Endodermal cell (in vitro differentiated cells): ENCODE data around the gene SMYD3. TPM values are rescaled to one million over a fixed set of nuclear protein-coding genes. Genes with fewer than 3 reads are reported as not detected.

Experiments used
- DNase-seq: peaks from one replicate; pipeline ENCODE4 v3.0.0-alpha.2; 2017
- H3K27ac ChIP-seq: 2 replicates; pipeline ENCODE4 v1.5.1; 2013; ENCODE audit warnings: mild to moderate bottlenecking, low read depth, low read length, moderate library complexity
- H3K27me3 ChIP-seq: 2 replicates; pipeline ENCODE4 v1.6.1; 2013; ENCODE audit warnings: mild to moderate bottlenecking, low read length, moderate library complexity; ENCODE audit not compliant: insufficient read depth, control insufficient read depth, poor library complexity, severe bottlenecking
- H3K36me3 ChIP-seq: 2 replicates; pipeline ENCODE4 v1.7.0; 2013; ENCODE audit warnings: mild to moderate bottlenecking, low read length, moderate library complexity; ENCODE audit not compliant: control insufficient read depth, insufficient read depth
- H3K4me1 ChIP-seq: one replicate; pipeline ENCODE4 v1.7.0; 2013; ENCODE audit warnings: low read length; ENCODE audit not compliant: control insufficient read depth, insufficient read depth
- H3K4me3 ChIP-seq: 2 replicates; pipeline ENCODE4 v1.5.1; 2013; ENCODE audit warnings: mild to moderate bottlenecking, low read length, moderate library complexity
- H3K9ac ChIP-seq: 2 replicates; pipeline ENCODE4 v1.6.1; 2013; ENCODE audit warnings: mild to moderate bottlenecking, low read length, moderate library complexity; ENCODE audit not compliant: poor library complexity, severe bottlenecking; ENCODE audit errors: extremely low read depth
- H3K9me3 ChIP-seq: 2 replicates; pipeline ENCODE4 v1.6.1; 2013; ENCODE audit warnings: mild to moderate bottlenecking, low read length, moderate library complexity; ENCODE audit not compliant: control insufficient read depth
- H3K27ac Mint-ChIP-seq: 2 replicates; pipeline ENCODE4 v1.8.0; 2020; ENCODE audit warnings: mixed read lengths
- H3K27me3 Mint-ChIP-seq: 2 replicates; pipeline ENCODE4 v1.8.0; 2021; ENCODE audit warnings: mild to moderate bottlenecking, mixed read lengths; ENCODE audit not compliant: insufficient read depth
- H3K36me3 Mint-ChIP-seq: 2 replicates; pipeline ENCODE4 v1.8.0; 2020; ENCODE audit warnings: low read depth, mixed read lengths
- H3K4me1 Mint-ChIP-seq: 2 replicates; pipeline ENCODE4 v1.8.0; 2020; ENCODE audit warnings: mixed read lengths
- H3K4me3 Mint-ChIP-seq: 2 replicates; pipeline ENCODE4 v1.8.0; 2020; ENCODE audit warnings: mild to moderate bottlenecking, moderate library complexity, mixed read lengths
- H3K9me3 Mint-ChIP-seq: 2 replicates; pipeline ENCODE4 v1.8.0; 2020; ENCODE audit warnings: mild to moderate bottlenecking, mixed read lengths
- CTCF ChIP-seq: fragments of 200-600 bp; sonication (generic); conservative IDR thresholded peaks from 2 replicates; pipeline ENCODE4 v1.5.0; 2021; ENCODE audit warnings: antibody characterized with exemption, mild to moderate bottlenecking
- WGBS, 2 experiments: methylation state at CpG; one replicate each; pipeline versions ENCODE4 v1.1.5 to v1.1.7; 2013; ENCODE audit warnings: missing lambda C conversion rate in 2 of 2, mixed read lengths in 1 of 2; ENCODE audit not compliant: insufficient coverage in 1 of 2, insufficient read length in 1 of 2; 5-methylcytosine and 5-hydroxymethylcytosine counted together
- total RNA-seq, 2 donors: library from RNA; stranded (reverse); fragmentation: NEBNext Ultra II Directional in 1 of 2; extraction: Animal tissue kit (Norgen Biotek cat#: 25700) in 1 of 2; gene quantifications; 2 replicates in 1 of 2; 3 replicates in 1 of 2; pipeline ENCODE4 v1.2.1, GENCODE V29; 2021

SMYD3 gene
- total RNA-seq, 2 donors from 2014 or later: 32.3 to 45.8 TPM

GRCh38 chr1:246355411-246356230 lies 151.5 kb downstream of the SMYD3 start:
- no peak overlapping the region for H3K4me3 Mint-ChIP-seq

GRCh38 chr1:246351721-246352120 lies 155.4 kb downstream of the SMYD3 start:
- 98% methylated on average over 3 of the region's 5 CpGs; no CpG with 5 or more reads in 1 of the 2 experiments for WGBS, 2 experiments
- no peak overlapping the region for H3K27ac Mint-ChIP-seq
- peaks cover 21% of the 10 kb centered on the region for H3K4me1 Mint-ChIP-seq
- Histone ChIP-seq H3K4me3 (no peak overlapping the region), H3K27me3 (no peaks in the 10 kb centered on the region), H3K36me3 (peaks cover 2% of the 10 kb centered on the region), H3K27ac (no peak overlapping the region), H3K9ac (no peak overlapping the region), H3K4me1 (no peaks in the 10 kb centered on the region), H3K9me3 (no peaks in the 10 kb centered on the region)
- H3K36me3 Mint-ChIP-seq: no peaks in the 10 kb centered on the region
- no peak for DNase-seq
- H3K27me3 Mint-ChIP-seq: no peaks in the 10 kb centered on the region
- no peak overlapping the region for H3K4me3 Mint-ChIP-seq
- TF ChIP-seq CTCF: no peak
- no peaks in the 10 kb centered on the region for H3K9me3 Mint-ChIP-seq

More at GRCh38 chr1:246355411-246356230, 151.5 kb downstream of the SMYD3 start:
- DNase-seq: peak; percentile 81
- Mint-ChIP-seq H3K27me3 (no peaks in the 10 kb centered on the region), H3K4me1 (peaks cover 38% of the 10 kb centered on the region), H3K9me3 (peaks cover 11% of the 10 kb centered on the region), H3K36me3 (peaks cover 2% of the 10 kb centered on the region), H3K27ac (peak overlapping the region; percentile 69)
- H3K4me3 ChIP-seq: peak overlapping the region; percentile 48
- no peaks in the 10 kb centered on the region for H3K36me3 ChIP-seq
- H3K9ac ChIP-seq: peak overlapping the region; percentile 70
- no peaks in the 10 kb centered on the region for H3K9me3 ChIP-seq
- peak; percentile 69 for TF ChIP-seq CTCF
- peak overlapping the region; percentile 90 for H3K27ac ChIP-seq
- H3K27me3 ChIP-seq: no peaks in the 10 kb centered on the region
- 33 to 61% methylated on average over 2 to 8 of the region's 8 CpGs for WGBS, 2 experiments
- no peaks in the 10 kb centered on the region for H3K4me1 ChIP-seq

GRCh38 chr1:246350745-246351144 lies 156.3 kb downstream of the SMYD3 start:
- no peak for TF ChIP-seq CTCF
- Mint-ChIP-seq H3K4me3 (no peak overlapping the region), H3K36me3 (no peaks in the 10 kb centered on the region), H3K27me3 (no peaks in the 10 kb centered on the region), H3K4me1 (peaks cover 12% of the 10 kb centered on the region), H3K27ac (no peak overlapping the region), H3K9me3 (no peaks in the 10 kb centered on the region)
- Histone ChIP-seq H3K36me3 (peaks cover 5% of the 10 kb centered on the region), H3K27ac (no peak overlapping the region), H3K4me1 (no peaks in the 10 kb centered on the region), H3K9ac (no peak overlapping the region), H3K27me3 (no peaks in the 10 kb centered on the region), H3K4me3 (no peak overlapping the region), H3K9me3 (no peaks in the 10 kb centered on the region)
- 88 to 90% methylated on average over 5 of the region's 6 CpGs for WGBS, 2 experiments
- DNase-seq: no peak
